ENCODE data around the gene NOBOX. TPM values are rescaled to one million over a fixed set of nuclear protein-coding genes. Genes with fewer than 3 reads are reported as not detected.

The NOBOX gene
- total and polyA plus RNA-seq, 5 donors = not detected

DNA sequence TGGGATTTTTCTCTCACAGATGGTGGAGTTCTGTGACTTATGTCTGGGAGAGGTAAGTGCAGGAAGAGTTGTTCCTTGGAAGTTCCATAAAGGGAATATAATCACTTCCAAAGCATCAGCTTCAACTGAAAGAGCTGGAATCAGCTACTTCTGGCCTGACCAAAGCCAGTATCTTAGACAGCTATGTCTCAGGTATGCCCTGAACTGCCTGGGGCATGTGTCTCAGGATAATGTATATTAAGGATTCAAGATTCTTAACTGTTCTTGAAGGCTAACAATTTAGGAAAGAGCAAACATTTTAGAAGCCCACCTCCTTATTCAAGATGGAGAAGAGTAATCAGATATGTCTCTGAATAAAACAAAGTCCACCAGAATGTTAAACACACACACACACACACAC, 12.4 kb upstream of the NOBOX start:
- Histone ChIP-seq H3K9me3 (ENCODE audit: control insufficient read depth, low read length) (no peaks in the 10 kb centered on the region), H3K4me3 (ENCODE audit: low read length) (no peak overlapping the region), H3K4me1 (ENCODE audit: control insufficient read depth, insufficient read depth, low read length) (no peaks in the 10 kb centered on the region), H3K27ac (ENCODE audit: low read length) (no peak overlapping the region), H3K27me3 (ENCODE audit: control insufficient read depth, insufficient read depth) (no peaks in the 10 kb centered on the region)
- ATAC-seq (no peak), DNase-seq (no peak)
- intact Hi-C loops (cut with DNase I) = no loop called here

DNA sequence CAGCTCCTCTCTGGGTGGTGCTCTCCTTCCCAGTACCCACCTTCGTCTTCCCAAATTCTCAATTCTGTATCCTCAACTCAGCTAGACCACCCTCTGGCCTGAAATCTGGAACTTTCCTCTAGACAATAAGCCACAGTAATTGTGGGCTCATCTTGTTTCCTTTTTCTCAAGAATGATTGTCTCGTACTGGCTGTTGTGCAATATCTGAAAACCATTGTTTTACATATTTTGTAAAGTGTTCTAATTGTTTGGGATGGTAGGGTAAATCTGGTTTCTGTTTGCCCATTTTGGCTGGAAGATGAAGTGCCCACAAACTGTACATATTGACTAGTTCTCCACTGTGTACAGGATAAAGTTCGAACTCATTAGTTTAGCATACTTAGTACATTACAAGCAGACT, 11.3 kb upstream of the NOBOX start:
- H3K4me1 ChIP-seq (ENCODE audit: control insufficient read depth, insufficient read depth, low read length) = no peaks in the 10 kb centered on the region
- 77% methylated on average over 3 of the region's 3 CpGs for WGBS
- DNase-seq = no peak
- ATAC-seq = no peak
- intact Hi-C loops (cut with DNase I) = no loop called here
- H3K27ac ChIP-seq (ENCODE audit: low read length) = no peak overlapping the region
- H3K4me3 ChIP-seq (ENCODE audit: low read length) = no peak overlapping the region
- no peaks in the 10 kb centered on the region for H3K27me3 ChIP-seq (ENCODE audit: control insufficient read depth, insufficient read depth)
- H3K9me3 ChIP-seq (ENCODE audit: control insufficient read depth, low read length) = no peaks in the 10 kb centered on the region

DNA sequence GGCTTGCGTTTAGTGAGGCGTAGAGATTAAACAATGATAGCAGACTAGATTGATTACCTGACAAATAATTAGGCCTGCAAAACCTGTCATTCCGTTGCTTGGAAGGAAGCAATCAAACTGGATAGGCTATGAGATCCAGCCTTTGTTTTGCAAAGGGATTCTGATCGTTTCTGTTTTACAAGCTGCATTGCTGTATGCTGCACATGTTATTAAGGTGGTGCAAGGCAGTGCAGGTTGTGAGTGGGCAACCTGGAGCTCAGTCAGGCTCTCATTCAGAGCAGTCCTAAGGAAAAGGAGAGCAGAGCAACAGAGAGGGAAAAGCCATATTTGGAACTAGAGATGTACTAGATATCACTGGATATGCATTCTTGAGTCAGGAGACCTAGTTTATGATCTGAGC, 6.9 kb upstream of the NOBOX start:
- DNase-seq (no peak), ATAC-seq (no peak)
- intact Hi-C loops (cut with DNase I) = no loop called here
- 28% methylated on average over 4 of the region's 4 CpGs for WGBS
- Histone ChIP-seq H3K27ac (ENCODE audit: low read length) (no peak overlapping the region), H3K9me3 (ENCODE audit: control insufficient read depth, low read length) (no peaks in the 10 kb centered on the region), H3K4me3 (ENCODE audit: low read length) (no peak overlapping the region), H3K4me1 (ENCODE audit: control insufficient read depth, insufficient read depth, low read length) (no peaks in the 10 kb centered on the region), H3K27me3 (ENCODE audit: control insufficient read depth, insufficient read depth) (no peaks in the 10 kb centered on the region)

DNA sequence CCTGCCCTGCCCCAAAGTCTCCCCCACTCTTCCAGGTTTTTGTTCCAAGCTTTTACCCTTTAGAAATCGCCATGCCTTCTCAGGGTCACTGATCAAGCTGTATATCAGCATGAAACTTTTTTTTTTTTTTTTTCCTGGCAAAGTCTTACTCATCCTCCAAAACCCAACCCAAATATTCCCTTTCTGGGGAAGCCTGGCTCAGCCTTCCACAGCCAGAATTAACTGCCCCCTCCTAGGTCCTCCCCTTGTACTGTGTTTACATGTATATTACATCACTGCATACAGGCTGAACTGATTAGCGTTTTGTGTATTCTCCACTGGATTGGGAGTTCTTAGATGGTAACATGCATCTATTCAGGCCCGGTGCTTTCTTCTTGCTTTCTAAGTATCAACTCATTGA, 4.6 kb upstream of the NOBOX start:
- no peaks in the 10 kb centered on the region for H3K27me3 ChIP-seq (ENCODE audit: control insufficient read depth, insufficient read depth)
- ATAC-seq (no peak), DNase-seq (no peak)
- no peaks in the 10 kb centered on the region for H3K9me3 ChIP-seq (ENCODE audit: control insufficient read depth, low read length)
- intact Hi-C loops (cut with DNase I) = no loop called here
- no peak overlapping the region for H3K27ac ChIP-seq (ENCODE audit: low read length)
- no peaks in the 10 kb centered on the region for H3K4me1 ChIP-seq (ENCODE audit: control insufficient read depth, insufficient read depth, low read length)
- no peak overlapping the region for H3K4me3 ChIP-seq (ENCODE audit: low read length)
- 77% methylated on average over 3 of the region's 3 CpGs for WGBS

DNA sequence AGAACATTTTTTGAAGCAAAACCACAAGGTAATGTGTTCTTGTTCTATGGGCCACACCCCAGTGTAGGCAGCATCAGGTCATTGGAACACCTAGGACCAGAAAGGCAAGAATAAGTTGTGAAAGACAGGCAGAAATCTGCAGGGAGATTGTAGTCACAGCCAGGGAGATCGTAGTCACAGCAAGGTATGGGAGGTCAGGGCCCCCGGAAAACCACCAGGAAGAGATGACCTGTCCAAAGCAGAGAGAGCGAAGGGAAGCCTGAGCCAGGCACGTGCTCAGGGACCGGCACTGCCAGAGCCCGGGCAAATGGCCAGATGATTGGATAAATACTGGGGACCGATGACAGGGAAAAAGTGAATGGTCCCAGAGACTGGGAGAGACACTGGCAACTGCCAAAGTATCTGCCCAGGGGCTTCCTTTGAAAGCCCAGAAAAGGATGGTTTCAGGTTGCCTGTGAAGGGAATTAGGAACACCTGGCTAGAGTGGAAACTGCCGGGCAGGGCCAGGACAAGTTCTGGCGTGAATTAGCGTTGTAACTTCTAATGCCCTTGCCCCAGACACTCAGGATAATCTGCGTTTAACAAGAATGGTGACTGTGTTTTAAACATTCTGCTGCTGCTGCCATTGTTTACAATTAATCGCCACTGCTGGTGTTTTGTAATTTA, 3.9 kb upstream of the NOBOX start:
- intact Hi-C loops (cut with DNase I) = no loop called here
- ATAC-seq (no peak), DNase-seq (no peak)
- no peaks in the 10 kb centered on the region for H3K27me3 ChIP-seq (ENCODE audit: control insufficient read depth, insufficient read depth)
- H3K4me1 ChIP-seq (ENCODE audit: control insufficient read depth, insufficient read depth, low read length) = no peaks in the 10 kb centered on the region
- no peaks in the 10 kb centered on the region for H3K9me3 ChIP-seq (ENCODE audit: control insufficient read depth, low read length)
- 63% methylated on average over 12 of the region's 12 CpGs for WGBS
- no peak overlapping the region for H3K4me3 ChIP-seq (ENCODE audit: low read length)
- no peak overlapping the region for H3K27ac ChIP-seq (ENCODE audit: low read length)

DNA sequence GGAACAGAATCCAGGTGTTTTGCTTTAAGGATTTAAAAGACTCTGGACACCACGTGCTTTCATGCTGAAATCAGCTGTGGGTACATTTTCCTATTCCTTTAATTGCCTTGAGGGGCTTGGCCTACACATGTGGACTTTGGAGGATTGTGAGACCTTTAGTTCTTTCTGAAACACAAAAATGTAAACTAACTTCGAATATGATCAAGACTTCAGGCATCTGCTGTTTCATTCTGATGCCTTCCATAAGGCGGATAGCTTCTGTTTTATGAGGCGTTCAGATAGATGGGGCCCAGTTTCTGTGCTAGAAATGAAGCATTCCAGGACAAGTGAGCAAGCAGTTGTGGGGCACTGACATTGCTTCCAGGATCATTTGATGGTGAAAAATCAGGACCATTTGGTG, 1.5 kb upstream of the NOBOX start:
- H3K4me1 ChIP-seq (ENCODE audit: control insufficient read depth, insufficient read depth, low read length) = no peaks in the 10 kb centered on the region
- H3K27me3 ChIP-seq (ENCODE audit: control insufficient read depth, insufficient read depth) = no peaks in the 10 kb centered on the region
- intact Hi-C loops (cut with DNase I) = no loop called here
- ATAC-seq (no peak), DNase-seq (no peak)
- no peak overlapping the region for H3K4me3 ChIP-seq (ENCODE audit: low read length)
- H3K27ac ChIP-seq (ENCODE audit: low read length) = no peak overlapping the region
- 82% methylated on average over 4 of the region's 4 CpGs for WGBS
- no peaks in the 10 kb centered on the region for H3K9me3 ChIP-seq (ENCODE audit: control insufficient read depth, low read length)

DNA sequence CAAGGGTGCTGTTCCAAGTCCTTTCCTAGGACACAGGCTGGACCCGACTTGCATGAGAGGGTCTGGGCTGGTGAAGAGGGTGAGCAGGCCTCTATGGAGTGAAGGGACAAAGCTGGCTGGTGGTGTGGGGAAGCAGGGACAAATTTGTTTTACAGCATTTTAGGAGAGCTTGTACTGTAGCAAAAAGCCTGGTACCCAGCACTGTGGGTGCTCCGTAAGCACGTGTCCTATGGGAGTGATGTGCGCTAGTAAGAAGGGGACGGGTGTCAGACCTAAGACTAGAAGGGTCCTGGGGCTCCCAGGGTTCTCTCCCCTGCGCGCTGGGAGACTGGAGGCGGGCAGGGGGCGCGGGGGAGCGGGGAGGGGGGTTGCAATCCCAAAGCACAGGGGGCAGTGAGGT, 391 bp downstream of the NOBOX start:
- Histone ChIP-seq H3K27me3 (ENCODE audit: control insufficient read depth, insufficient read depth) (no peaks in the 10 kb centered on the region), H3K9me3 (ENCODE audit: control insufficient read depth, low read length) (no peaks in the 10 kb centered on the region), H3K4me3 (ENCODE audit: low read length) (no peak overlapping the region), H3K4me1 (ENCODE audit: control insufficient read depth, insufficient read depth, low read length) (no peaks in the 10 kb centered on the region), H3K27ac (ENCODE audit: low read length) (no peak overlapping the region)
- 96% methylated on average over 11 of the region's 11 CpGs for WGBS
- DNase-seq = no peak
- ATAC-seq = no peak
- intact Hi-C loops (cut with DNase I) = no loop called here

DNA sequence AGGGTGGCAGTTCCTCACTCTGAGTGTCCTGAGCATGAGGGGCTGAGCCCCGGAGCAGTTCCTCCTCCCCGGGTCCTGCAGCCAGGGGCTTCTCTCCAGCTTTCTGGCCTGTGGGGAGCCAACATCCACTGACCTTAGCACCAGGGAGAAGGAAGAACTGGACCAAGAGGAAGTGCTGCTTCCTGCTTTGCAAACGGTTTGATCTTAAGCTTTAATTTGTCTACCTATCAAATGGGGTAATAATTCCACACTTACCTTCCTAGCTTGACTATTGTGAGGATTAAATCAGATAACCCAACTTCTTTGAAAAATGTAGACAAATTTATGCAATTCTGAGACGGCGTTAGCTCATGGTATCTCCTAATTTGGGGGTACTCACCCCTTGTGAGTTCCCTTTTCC, 2.0 kb downstream of the NOBOX start:
- ATAC-seq = no peak
- WGBS = 61% methylated on average over 5 of the region's 5 CpGs
- intact Hi-C loops (cut with DNase I) = no loop called here

DNA sequence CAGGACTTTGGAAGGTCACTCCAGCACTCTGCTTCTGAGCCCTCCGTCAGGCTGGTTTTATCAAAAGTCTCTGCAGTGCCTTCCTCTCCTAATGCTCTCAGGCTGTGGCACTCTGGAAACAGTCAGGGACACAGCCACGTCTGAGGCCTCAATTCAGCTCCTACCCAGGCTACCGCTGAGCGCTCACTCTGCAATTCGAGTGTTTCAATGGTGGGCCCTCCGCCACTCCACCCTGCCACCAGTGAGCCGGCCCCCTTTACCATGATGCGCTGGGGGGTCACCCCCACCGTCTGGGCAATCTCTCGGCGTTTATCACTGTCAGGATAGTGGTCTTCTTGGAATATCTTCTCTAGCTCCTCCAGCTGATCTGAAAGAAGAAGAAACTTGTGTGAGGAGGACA, 3.5 kb downstream of the NOBOX start:
- WGBS = 77% methylated on average over 11 of the region's 11 CpGs
- ATAC-seq (no peak), DNase-seq (no peak)
- no peaks in the 10 kb centered on the region for H3K27me3 ChIP-seq (ENCODE audit: control insufficient read depth, insufficient read depth)
- no peaks in the 10 kb centered on the region for H3K9me3 ChIP-seq (ENCODE audit: control insufficient read depth, low read length)
- no peak overlapping the region for H3K27ac ChIP-seq (ENCODE audit: low read length)
- H3K4me3 ChIP-seq (ENCODE audit: low read length) = no peak overlapping the region
- no peaks in the 10 kb centered on the region for H3K4me1 ChIP-seq (ENCODE audit: control insufficient read depth, insufficient read depth, low read length)
- intact Hi-C loops (cut with DNase I) = loop anchor here in 1 of 4 donors (10.0 kb wide), 1 partner anchor 225 kb away; no protein-coding TSS in a partner anchor

More for the DNA sequence above, 2.0 kb downstream of the NOBOX start:
- H3K9me3 ChIP-seq (ENCODE audit: control insufficient read depth, low read length) = no peaks in the 10 kb centered on the region
- H3K27ac ChIP-seq (ENCODE audit: low read length) = no peak overlapping the region
- H3K4me3 ChIP-seq (ENCODE audit: low read length) = no peak overlapping the region
- no peak for DNase-seq
- no peaks in the 10 kb centered on the region for H3K4me1 ChIP-seq (ENCODE audit: control insufficient read depth, insufficient read depth, low read length)
- no peaks in the 10 kb centered on the region for H3K27me3 ChIP-seq (ENCODE audit: control insufficient read depth, insufficient read depth)

DNA sequence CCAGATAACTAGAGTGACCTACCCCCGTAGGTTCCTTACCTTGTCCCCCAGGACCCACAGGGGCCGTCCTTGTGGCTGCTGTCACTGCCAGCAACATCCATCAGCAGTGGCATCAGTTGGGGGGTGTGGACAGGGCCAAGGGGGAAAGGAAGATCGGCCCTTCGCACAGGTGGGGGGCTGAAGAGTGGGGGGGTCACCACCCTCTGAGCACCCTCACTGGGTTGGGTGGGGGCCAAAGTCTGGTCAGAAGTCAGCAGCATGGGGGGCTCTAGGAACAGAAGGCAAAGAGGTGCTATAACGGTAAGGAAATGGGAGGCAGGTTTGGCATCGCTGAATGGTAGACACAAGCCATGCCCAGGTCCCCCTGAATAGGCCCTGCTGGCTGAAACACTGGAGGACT, 4.6 kb downstream of the NOBOX start:
- WGBS = 83% methylated on average over 6 of the region's 6 CpGs
- DNase-seq (no peak), ATAC-seq (no peak)
- intact Hi-C loops (cut with DNase I) = loop anchor here in 1 of 4 donors (10.0 kb wide), 1 partner anchor 224 kb away; no protein-coding TSS in a partner anchor
- no peak overlapping the region for H3K27ac ChIP-seq (ENCODE audit: low read length)
- no peaks in the 10 kb centered on the region for H3K9me3 ChIP-seq (ENCODE audit: control insufficient read depth, low read length)
- H3K4me1 ChIP-seq (ENCODE audit: control insufficient read depth, insufficient read depth, low read length) = no peaks in the 10 kb centered on the region
- no peak overlapping the region for H3K4me3 ChIP-seq (ENCODE audit: low read length)
- H3K27me3 ChIP-seq (ENCODE audit: control insufficient read depth, insufficient read depth) = no peaks in the 10 kb centered on the region

DNA sequence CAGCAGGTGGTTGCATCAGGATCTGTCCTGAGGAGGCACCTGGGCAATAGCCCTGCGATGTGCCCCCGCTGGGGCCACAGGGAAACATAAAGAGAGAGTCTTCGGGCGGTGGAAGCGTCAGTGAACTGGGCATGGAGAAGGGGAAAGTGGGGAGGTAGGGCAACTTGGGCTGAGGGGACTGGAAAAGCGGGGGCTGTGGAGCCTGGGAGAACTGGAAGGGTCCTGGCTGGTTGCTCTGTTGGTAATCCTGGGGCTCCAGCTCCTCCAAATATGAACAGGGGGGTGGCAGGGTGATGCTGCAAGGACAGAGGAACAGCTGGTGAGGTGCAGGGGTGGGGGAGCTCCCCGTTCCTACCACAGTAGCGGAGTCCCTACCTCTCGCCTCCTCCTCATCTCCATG, 5.2 kb downstream of the NOBOX start:
- Histone ChIP-seq H3K27ac (ENCODE audit: low read length) (no peak overlapping the region), H3K4me1 (ENCODE audit: control insufficient read depth, insufficient read depth, low read length) (no peaks in the 10 kb centered on the region), H3K27me3 (ENCODE audit: control insufficient read depth, insufficient read depth) (no peaks in the 10 kb centered on the region), H3K9me3 (ENCODE audit: control insufficient read depth, low read length) (no peaks in the 10 kb centered on the region), H3K4me3 (ENCODE audit: low read length) (no peak overlapping the region)
- DNase-seq (no peak), ATAC-seq (no peak)
- 83% methylated on average over 9 of the region's 9 CpGs for WGBS
- intact Hi-C loops (cut with DNase I) = loop anchor here in 1 of 4 donors (10.0 kb wide), 1 partner anchor 223 kb away; no protein-coding TSS in a partner anchor

DNA sequence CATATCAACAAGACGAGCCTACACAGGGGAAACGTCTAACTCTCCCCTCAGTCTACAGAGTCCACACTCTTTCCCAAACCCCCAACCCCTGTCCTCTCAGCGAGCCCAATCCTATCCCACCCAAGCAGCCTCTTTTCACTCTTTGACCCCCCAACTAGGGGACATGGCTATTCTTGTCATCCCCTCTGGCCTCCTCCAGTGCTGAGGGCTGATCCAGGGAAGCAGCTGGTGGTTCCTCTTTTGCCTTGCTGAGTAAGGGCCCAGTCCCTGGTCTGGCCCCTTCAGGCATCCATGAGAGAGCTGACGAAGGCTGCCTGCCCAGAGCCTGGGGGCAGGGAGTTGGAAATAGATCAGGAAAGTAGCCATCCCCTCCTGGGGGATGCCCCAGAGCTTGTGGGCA, 6.4 kb downstream of the NOBOX start:
- intact Hi-C loops (cut with DNase I) = loop anchor here in 1 of 4 donors (10.0 kb wide), 1 partner anchor 222 kb away; no protein-coding TSS in a partner anchor
- 74% methylated on average over 4 of the region's 4 CpGs for WGBS

More for the DNA sequence above, 6.4 kb downstream of the NOBOX start:
- ATAC-seq (no peak), DNase-seq (no peak)
- Histone ChIP-seq H3K4me1 (ENCODE audit: control insufficient read depth, insufficient read depth, low read length) (no peaks in the 10 kb centered on the region), H3K27me3 (ENCODE audit: control insufficient read depth, insufficient read depth) (no peaks in the 10 kb centered on the region), H3K4me3 (ENCODE audit: low read length) (no peak overlapping the region), H3K27ac (ENCODE audit: low read length) (no peak overlapping the region), H3K9me3 (ENCODE audit: control insufficient read depth, low read length) (no peaks in the 10 kb centered on the region)
